ENCODE results near the gene PTPN6. TPM values are rescaled to one million over a fixed set of nuclear protein-coding genes. Genes with fewer than 3 reads are reported as not detected.
A peak's percentile ranks its signal among the peaks of the same experiment; 100 is the strongest.

The PTPN6 gene
- total and polyA plus RNA-seq, 10 of the 15 experiments (the other 5 are each of a cell fraction or from before 2014, with no cell fraction given), result 229 to 457 (median 370) TPM

DNA sequence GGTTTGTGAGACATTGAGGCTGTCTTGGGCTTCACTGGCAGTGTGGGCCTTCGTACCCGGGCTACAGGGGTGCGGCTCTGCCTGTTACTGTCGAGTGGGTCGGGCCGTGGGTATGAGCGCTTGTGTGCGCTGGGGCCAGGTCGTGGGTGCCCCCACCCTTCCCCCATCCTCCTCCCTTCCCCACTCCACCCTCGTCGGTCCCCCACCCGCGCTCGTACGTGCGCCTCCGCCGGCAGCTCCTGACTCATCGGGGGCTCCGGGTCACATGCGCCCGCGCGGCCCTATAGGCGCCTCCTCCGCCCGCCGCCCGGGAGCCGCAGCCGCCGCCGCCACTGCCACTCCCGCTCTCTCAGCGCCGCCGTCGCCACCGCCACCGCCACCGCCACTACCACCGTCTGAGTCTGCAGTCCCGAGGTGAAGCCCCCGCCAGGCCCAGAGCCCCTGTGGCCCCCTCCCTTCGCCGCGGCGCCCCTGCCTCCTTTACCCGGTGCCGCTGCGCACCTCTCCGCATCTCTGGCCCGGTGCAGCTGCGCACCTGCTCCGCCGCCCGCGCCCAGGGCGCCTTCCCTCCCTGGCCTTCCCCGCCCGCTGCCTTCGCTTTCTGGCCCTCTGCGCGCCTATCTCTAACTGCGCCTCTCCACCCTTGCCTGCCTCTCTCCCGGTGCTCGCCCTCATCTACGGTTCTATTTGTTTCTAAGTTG, 36.8 kb upstream of the PTPN6 start, which contains the start of gene ENO2 (continued):
- TF ChIP-seq PBX3 (IDR thresholded peaks at IDR 0.05; ENCODE audit: insufficient replicate concordance, low read depth, low read length), result no peak

GRCh38 chr12:6914947-6915788, 36.0 kb upstream of the PTPN6 start:
- peak overlapping the region; percentile 83 for H3K9ac ChIP-seq (ENCODE audit: control insufficient read depth, insufficient read depth, low read length)
- ChIA-PET SMC1A (ENCODE audit: uncharacterized antibody, unreplicated experiment) (interaction anchor here (1.3 to 3.1 kb wide), 2 partner anchors 23 to 30 kb away, joined by 5 to 16 read pairs; partner anchors contain the start of gene C12orf57), POLR2A (interaction anchor here (0.6 to 3.0 kb wide), 13 partner anchors 8 to 169 kb away, joined by 3 to 14 read pairs (median 3); partner anchors contain the start of genes C12orf57, CDCA3, RNU7-1 and SPSB2), CTCF (interaction anchor here (1.5 to 4.6 kb wide), 3 partner anchors 9 to 46 kb away, joined by 4 to 20 read pairs (median 18); partner anchors contain the start of gene SPSB2), RAD21 (ENCODE audit: unreplicated experiment) (interaction anchor here (0.7 kb wide), 1 partner anchor 24 kb away, joined by 3 read pairs; no protein-coding TSS in a partner anchor)
- WGBS (ENCODE audit: insufficient coverage, insufficient replicate concordance, low lambda C conversion rate, missing lambda C conversion rate), result 2% methylated on average over 27 of the region's 29 CpGs
- FAIRE-seq (no peak), DNase-seq (ENCODE audit: low read depth, low spot score) (no peak), ATAC-seq (peak; percentile 65)
- peak overlapping the region; percentile 97 for H3K4me2 ChIP-seq (ENCODE audit: control insufficient read depth, insufficient read depth)
- peaks cover 11% of the 10 kb centered on the region for H3K4me1 ChIP-seq (ENCODE audit: control insufficient read depth, insufficient read depth, low read length)
- no peaks in the 10 kb centered on the region for H3K27me3 ChIP-seq (replicated peaks in 1 of 2; ENCODE audit: control insufficient read depth in 2 of 2, insufficient read depth in 2 of 2, low read length in 1 of 2)
- no peaks in the 10 kb centered on the region for H4K20me1 ChIP-seq (ENCODE audit: control insufficient read depth, insufficient read depth)
- H3K9me3 ChIP-seq (replicated peaks; ENCODE audit: control insufficient read depth, insufficient read depth, low read length), result no peaks in the 10 kb centered on the region
- H3K36me3 ChIP-seq (ENCODE audit: control insufficient read depth in 2 of 2, insufficient read depth in 2 of 2, low read length in 1 of 2), result peaks cover 2 to 6% of the 10 kb centered on the region in 2 experiments; a peak in 2 of 4 replicates
- peak overlapping the region; percentile 59 for H3K27ac ChIP-seq (ENCODE audit: control insufficient read depth, insufficient read depth)
- BruUV-seq (replicated peaks), result TSS peak; percentile 61
- intact Hi-C loops (cut with micrococcal nuclease; ENCODE audit: unreplicated experiment), result no loop called here
- H3K4me3 ChIP-seq, result peak overlapping the region; percentile 100
- in situ Hi-C loops (cut with MboI), result no loop called here
- H3K79me2 ChIP-seq (ENCODE audit: control insufficient read depth, insufficient read depth, low read length), result peaks cover 23% of the 10 kb centered on the region
- peak overlapping the region; percentile 81 for H2AFZ ChIP-seq (ENCODE audit: control insufficient read depth, low read depth, low read length)
- no peak for TF ChIP-seq ZBTB11 (CRISPR knock-in tag; IDR thresholded peaks at IDR 0.05)
- TF ChIP-seq, protein P1, sequence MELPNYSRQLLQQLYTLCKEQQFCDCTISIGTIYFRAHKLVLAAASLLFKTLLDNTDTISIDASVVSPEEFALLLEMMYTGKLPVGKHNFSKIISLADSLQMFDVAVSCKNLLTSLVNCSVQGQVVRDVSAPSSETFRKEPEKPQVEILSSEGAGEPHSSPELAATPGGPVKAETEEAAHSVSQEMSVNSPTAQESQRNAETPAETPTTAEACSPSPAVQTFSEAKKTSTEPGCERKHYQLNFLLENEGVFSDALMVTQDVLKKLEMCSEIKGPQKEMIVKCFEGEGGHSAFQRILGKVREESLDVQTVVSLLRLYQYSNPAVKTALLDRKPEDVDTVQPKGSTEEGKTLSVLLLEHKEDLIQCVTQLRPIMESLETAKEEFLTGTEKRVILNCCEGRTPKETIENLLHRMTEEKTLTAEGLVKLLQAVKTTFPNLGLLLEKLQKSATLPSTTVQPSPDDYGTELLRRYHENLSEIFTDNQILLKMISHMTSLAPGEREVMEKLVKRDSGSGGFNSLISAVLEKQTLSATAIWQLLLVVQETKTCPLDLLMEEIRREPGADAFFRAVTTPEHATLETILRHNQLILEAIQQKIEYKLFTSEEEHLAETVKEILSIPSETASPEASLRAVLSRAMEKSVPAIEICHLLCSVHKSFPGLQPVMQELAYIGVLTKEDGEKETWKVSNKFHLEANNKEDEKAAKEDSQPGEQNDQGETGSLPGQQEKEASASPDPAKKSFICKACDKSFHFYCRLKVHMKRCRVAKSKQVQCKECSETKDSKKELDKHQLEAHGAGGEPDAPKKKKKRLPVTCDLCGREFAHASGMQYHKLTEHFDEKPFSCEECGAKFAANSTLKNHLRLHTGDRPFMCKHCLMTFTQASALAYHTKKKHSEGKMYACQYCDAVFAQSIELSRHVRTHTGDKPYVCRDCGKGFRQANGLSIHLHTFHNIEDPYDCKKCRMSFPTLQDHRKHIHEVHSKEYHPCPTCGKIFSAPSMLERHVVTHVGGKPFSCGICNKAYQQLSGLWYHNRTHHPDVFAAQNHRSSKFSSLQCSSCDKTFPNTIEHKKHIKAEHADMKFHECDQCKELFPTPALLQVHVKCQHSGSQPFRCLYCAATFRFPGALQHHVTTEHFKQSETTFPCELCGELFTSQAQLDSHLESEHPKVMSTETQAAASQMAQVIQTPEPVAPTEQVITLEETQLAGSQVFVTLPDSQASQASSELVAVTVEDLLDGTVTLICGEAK (IDR thresholded peaks at IDR 0.05; ENCODE audit: borderline replicate concordance), result peak; percentile 28; the same call in 1 of the 2 replicates
- TF ChIP-seq MEF2B (IDR thresholded peaks at IDR 0.05; ENCODE audit: partially characterized antibody, poor library complexity, severe bottlenecking), result peak; percentile 28
- 0 out of 2 replicates have a peak, but pooled peaks have one; percentile 11 for TF ChIP-seq GATAD2B (conservative IDR thresholded peaks at IDR 0.05; ENCODE audit: low read depth)
- TF ChIP-seq RELB (IDR thresholded peaks at IDR 0.05; ENCODE audit: low read depth), result peak; percentile 24; the same call in 1 of the 2 replicates

All from GM12878 (cell line).